GM23248 (cell line): Measurements from ENCODE around the gene TMCC2.

ENCODE experiments used
- EZH2 ChIP-seq: fragments of 200-600 bp; sonication (generic); IDR thresholded peaks from 2 replicates; pipeline ENCODE4 v1.6.1; 2018; ENCODE audit warnings: antibody characterized with exemption, mild to moderate bottlenecking; ENCODE audit not compliant: insufficient read depth, poor library complexity, severe bottlenecking
- EZH2phosphoT487 ChIP-seq: fragments of 200-600 bp; sonication (generic); IDR thresholded peaks from 2 replicates; pipeline ENCODE4 v1.6.1; 2018; ENCODE audit warnings: antibody characterized with exemption, moderate library complexity, mild to moderate bottlenecking, low read depth; ENCODE audit not compliant: insufficient read depth

GRCh38 chr1:205237526-205238484 is 10.1 kb downstream of the TMCC2 start:
- no peak for TF ChIP-seq EZH2
- no peak for TF ChIP-seq EZH2phosphoT487
